Neuron (in vitro differentiated cells): ENCODE data around the gene FYB2.
"Not testable (repeated sequence)": the region's sequence is repeated elsewhere in the genome, so short reads cannot be mapped to it uniquely, and the experiment has no call there.

ENCODE experiments used
- H2AFZ ChIP-seq: one replicate; pipeline ENCODE4 v1.6.1; 2013; ENCODE audit warnings: low read depth, mild to moderate bottlenecking, inconsistent platforms, low read length, moderate library complexity
- H3K27me3 ChIP-seq: one replicate; pipeline ENCODE4 v1.6.1; 2013; ENCODE audit warnings: low read length; ENCODE audit not compliant: insufficient read depth
- H3K36me3 ChIP-seq: one replicate; pipeline ENCODE4 v1.6.1; 2013; ENCODE audit warnings: low read length; ENCODE audit not compliant: insufficient read depth
- H3K4me1 ChIP-seq: one replicate; pipeline ENCODE4 v1.6.1; 2013; ENCODE audit warnings: low read length; ENCODE audit not compliant: insufficient read depth
- H3K4me3 ChIP-seq: 2 replicates; pipeline ENCODE4 v1.5.1; 2013; ENCODE audit warnings: mild to moderate bottlenecking, low read length, moderate library complexity
- H3K9me3 ChIP-seq: one replicate; pipeline ENCODE4 v1.6.1; 2013; ENCODE audit warnings: low read length

The FYB2 gene

GRCh38 chr1:56774732-56775131 lies 44.5 kb downstream of the FYB2 start:
- H3K36me3 ChIP-seq, H2AFZ ChIP-seq, H3K4me3 ChIP-seq, H3K4me1 ChIP-seq, H3K9me3 ChIP-seq, H3K27me3 ChIP-seq: not testable (repeated sequence)

GRCh38 chr1:56774067-56774609 lies 45.1 kb downstream of the FYB2 start:
- H3K9me3 ChIP-seq: no peaks in the 10 kb centered on the region
- H3K4me3 ChIP-seq: no peak overlapping the region
- H3K36me3 ChIP-seq: no peaks in the 10 kb centered on the region
- H3K27me3 ChIP-seq: peaks cover 2% of the 10 kb centered on the region
- H3K4me1 ChIP-seq: no peaks in the 10 kb centered on the region
- no peak overlapping the region for H2AFZ ChIP-seq

GRCh38 chr1:56773341-56774066 lies 45.7 kb downstream of the FYB2 start:
- no peaks in the 10 kb centered on the region for H3K9me3 ChIP-seq
- peaks cover 2% of the 10 kb centered on the region for H3K27me3 ChIP-seq
- H3K36me3 ChIP-seq: no peaks in the 10 kb centered on the region
- no peaks in the 10 kb centered on the region for H3K4me1 ChIP-seq
- H2AFZ ChIP-seq: no peak overlapping the region
- H3K4me3 ChIP-seq: no peak overlapping the region

- Histone ChIP-seq H3K9me3 (no peaks in the 10 kb centered on the region), H3K36me3 (no peaks in the 10 kb centered on the region), H3K4me3 (no peak overlapping the region), H3K27me3 (peaks cover 2% of the 10 kb centered on the region), H2AFZ (no peak overlapping the region), H3K4me1 (no peaks in the 10 kb centered on the region)
Measured at GRCh38 chr1:56771717-56772116, 47.5 kb downstream of the FYB2 start.

- Histone ChIP-seq H3K4me3 (no peak overlapping the region), H3K27me3 (peaks cover 2% of the 10 kb centered on the region), H3K9me3 (no peaks in the 10 kb centered on the region), H2AFZ (no peak overlapping the region), H3K4me1 (no peaks in the 10 kb centered on the region), H3K36me3 (no peaks in the 10 kb centered on the region)
Measured at GRCh38 chr1:56758794-56759193, 60.4 kb downstream of the FYB2 start.

GRCh38 chr1:56758135-56758534 lies 61.1 kb downstream of the FYB2 start:
- H3K9me3 ChIP-seq: no peaks in the 10 kb centered on the region
- no peaks in the 10 kb centered on the region for H3K36me3 ChIP-seq
- no peak overlapping the region for H2AFZ ChIP-seq
- H3K4me1 ChIP-seq: no peaks in the 10 kb centered on the region
- H3K27me3 ChIP-seq: peaks cover 2% of the 10 kb centered on the region
- H3K4me3 ChIP-seq: no peak overlapping the region

GRCh38 chr1:56755911-56756310 lies 63.3 kb downstream of the FYB2 start:
- H3K4me3 ChIP-seq: no peak overlapping the region
- peaks cover 4% of the 10 kb centered on the region for H3K27me3 ChIP-seq
- H3K4me1 ChIP-seq: no peaks in the 10 kb centered on the region
- H2AFZ ChIP-seq: no peak overlapping the region
- H3K9me3 ChIP-seq: no peaks in the 10 kb centered on the region
- no peaks in the 10 kb centered on the region for H3K36me3 ChIP-seq

- H3K27me3 ChIP-seq: peaks cover 4% of the 10 kb centered on the region
- no peak overlapping the region for H2AFZ ChIP-seq
- H3K4me3 ChIP-seq: no peak overlapping the region
- H3K9me3 ChIP-seq: no peaks in the 10 kb centered on the region
- H3K4me1 ChIP-seq: no peaks in the 10 kb centered on the region
- no peaks in the 10 kb centered on the region for H3K36me3 ChIP-seq
Measured at GRCh38 chr1:56754708-56755479, 64.3 kb downstream of the FYB2 start.

GRCh38 chr1:56745231-56745630 lies 74.0 kb downstream of the FYB2 start:
- H3K4me3 ChIP-seq: no peak overlapping the region
- no peaks in the 10 kb centered on the region for H3K4me1 ChIP-seq
- H3K9me3 ChIP-seq: no peaks in the 10 kb centered on the region
- H3K36me3 ChIP-seq: no peaks in the 10 kb centered on the region
- H2AFZ ChIP-seq: no peak overlapping the region
- peaks cover 4% of the 10 kb centered on the region for H3K27me3 ChIP-seq

- Histone ChIP-seq H3K4me1 (no peaks in the 10 kb centered on the region), H3K27me3 (no peaks in the 10 kb centered on the region), H3K36me3 (no peaks in the 10 kb centered on the region), H2AFZ (no peak overlapping the region), H3K4me3 (no peak overlapping the region), H3K9me3 (no peaks in the 10 kb centered on the region)
Measured at GRCh38 chr1:56728964-56729363, 90.2 kb downstream of the FYB2 start.

- Histone ChIP-seq H2AFZ (no peak overlapping the region), H3K27me3 (no peaks in the 10 kb centered on the region), H3K36me3 (no peaks in the 10 kb centered on the region), H3K4me1 (no peaks in the 10 kb centered on the region), H3K4me3 (no peak overlapping the region), H3K9me3 (no peaks in the 10 kb centered on the region)
Measured at GRCh38 chr1:56726706-56727105, 92.5 kb downstream of the FYB2 start.

GRCh38 chr1:56719171-56719570 lies 100.0 kb downstream of the FYB2 start:
- Histone ChIP-seq H3K4me3 (no peak overlapping the region), H3K36me3 (no peaks in the 10 kb centered on the region), H3K27me3 (no peaks in the 10 kb centered on the region), H3K9me3 (no peaks in the 10 kb centered on the region), H3K4me1 (peaks cover 5% of the 10 kb centered on the region), H2AFZ (no peak overlapping the region)

GRCh38 chr1:56715156-56715555 lies 104.0 kb downstream of the FYB2 start:
- Histone ChIP-seq H3K36me3 (no peaks in the 10 kb centered on the region), H3K4me1 (peaks cover 5% of the 10 kb centered on the region), H3K27me3 (no peaks in the 10 kb centered on the region), H2AFZ (no peak overlapping the region), H3K9me3 (no peaks in the 10 kb centered on the region), H3K4me3 (no peak overlapping the region)
